ENCODE measurements around the gene DCUN1D3. TPM values are rescaled to one million over a fixed set of nuclear protein-coding genes. Genes with fewer than 3 reads are reported as not detected.
"Not testable (repeated sequence)": the region's sequence is repeated elsewhere in the genome, so short reads cannot be mapped to it uniquely, and the experiment has no call there.

DCUN1D3 gene
- total RNA-seq, 2 experiments from 2014 or later: 4.2 to 5.1 TPM

- H3K27ac Mint-ChIP-seq; ATAC-seq; POLR2A ChIA-PET; H3K27me3 Mint-ChIP-seq; H3K9me3 Mint-ChIP-seq (ENCODE audit: low read depth); DNase-seq; intact Hi-C loops (cut with DNase I, micrococcal nuclease); H3K4me3 Mint-ChIP-seq: not testable (repeated sequence)
- Mint-ChIP-seq H3K36me3 (ENCODE audit: low read depth) (peaks cover 11% of the 10 kb centered on the region), H3K4me1 (peaks cover 17% of the 10 kb centered on the region)
- CTCF ChIA-PET: interaction anchor here (1.7 kb wide), 1 partner anchor 13 kb away, joined by 4 read pairs; no protein-coding TSS in a partner anchor
Observed at GRCh38 chr16:20864376-20864775, 35.8 kb downstream of the DCUN1D3 start.

- Mint-ChIP-seq H3K27ac (no peak overlapping the region), H3K36me3 (ENCODE audit: low read depth) (peaks cover 13% of the 10 kb centered on the region), H3K4me1 (peaks cover 17% of the 10 kb centered on the region), H3K27me3 (no peaks in the 10 kb centered on the region), H3K9me3 (ENCODE audit: low read depth) (no peaks in the 10 kb centered on the region), H3K4me3 (no peak overlapping the region)
- DNase-seq (no peak), ATAC-seq (no peak)
- ChIA-PET CTCF (interaction anchor here (1.0 kb wide), 1 partner anchor 12 kb away, joined by 4 read pairs; no protein-coding TSS in a partner anchor), POLR2A (no interaction called here)
- intact Hi-C loops (cut with DNase I, micrococcal nuclease): no loop called here
Observed at GRCh38 chr16:20862162-20862960, 37.8 kb downstream of the DCUN1D3 start.

- H3K9me3 Mint-ChIP-seq (ENCODE audit: low read depth); ATAC-seq; POLR2A ChIA-PET; CTCF ChIA-PET; H3K4me1 Mint-ChIP-seq; H3K27ac Mint-ChIP-seq; intact Hi-C loops (cut with DNase I, micrococcal nuclease); H3K27me3 Mint-ChIP-seq; H3K4me3 Mint-ChIP-seq; DNase-seq: not testable (repeated sequence)
- peaks cover 10% of the 10 kb centered on the region for H3K36me3 Mint-ChIP-seq (ENCODE audit: low read depth)
Observed at GRCh38 chr16:20860995-20861394, 39.2 kb downstream of the DCUN1D3 start.

GRCh38 chr16:20860361-20860760 is 39.8 kb downstream of the DCUN1D3 start:
- ChIA-PET CTCF (no interaction called here), POLR2A (no interaction called here)
- no peak overlapping the region for H3K4me3 Mint-ChIP-seq
- no peaks in the 10 kb centered on the region for H3K9me3 Mint-ChIP-seq (ENCODE audit: low read depth)
- no peak for DNase-seq
- peaks cover 2% of the 10 kb centered on the region for H3K4me1 Mint-ChIP-seq
- intact Hi-C loops (cut with DNase I, micrococcal nuclease): no loop called here
- H3K27me3 Mint-ChIP-seq: no peaks in the 10 kb centered on the region
- H3K27ac Mint-ChIP-seq: no peak overlapping the region
- no peak for ATAC-seq
- H3K36me3 Mint-ChIP-seq (ENCODE audit: low read depth): peaks cover 10% of the 10 kb centered on the region

- peaks cover 2% of the 10 kb centered on the region for H3K4me1 Mint-ChIP-seq
- ChIA-PET POLR2A (no interaction called here), CTCF (no interaction called here)
- no peaks in the 10 kb centered on the region for H3K27me3 Mint-ChIP-seq
- H3K4me3 Mint-ChIP-seq: no peak overlapping the region
- DNase-seq (no peak), ATAC-seq (no peak)
- H3K36me3 Mint-ChIP-seq (ENCODE audit: low read depth): peaks cover 14% of the 10 kb centered on the region
- no peak overlapping the region for H3K27ac Mint-ChIP-seq
- intact Hi-C loops (cut with DNase I, micrococcal nuclease): no loop called here
- H3K9me3 Mint-ChIP-seq (ENCODE audit: low read depth): no peaks in the 10 kb centered on the region
Observed at GRCh38 chr16:20859699-20860098, 40.5 kb downstream of the DCUN1D3 start.

GRCh38 chr16:20859229-20859628 is 40.9 kb downstream of the DCUN1D3 start:
- Mint-ChIP-seq H3K9me3 (ENCODE audit: low read depth) (no peaks in the 10 kb centered on the region), H3K36me3 (ENCODE audit: low read depth) (peaks cover 14% of the 10 kb centered on the region), H3K4me3 (no peak overlapping the region), H3K4me1 (no peaks in the 10 kb centered on the region), H3K27ac (no peak overlapping the region), H3K27me3 (no peaks in the 10 kb centered on the region)
- ChIA-PET POLR2A (no interaction called here), CTCF (no interaction called here)
- intact Hi-C loops (cut with DNase I, micrococcal nuclease): no loop called here
- ATAC-seq (no peak), DNase-seq (no peak)

GRCh38 chr16:20857281-20857680 is 42.9 kb downstream of the DCUN1D3 start:
- intact Hi-C loops (cut with DNase I, micrococcal nuclease): no loop called here
- Mint-ChIP-seq H3K27me3 (no peaks in the 10 kb centered on the region), H3K4me3 (no peak overlapping the region), H3K27ac (no peak overlapping the region), H3K36me3 (ENCODE audit: low read depth) (peaks cover 14% of the 10 kb centered on the region), H3K4me1 (no peaks in the 10 kb centered on the region), H3K9me3 (ENCODE audit: low read depth) (no peaks in the 10 kb centered on the region)
- ATAC-seq (no peak), DNase-seq (no peak)
- ChIA-PET POLR2A (no interaction called here), CTCF (no interaction called here)

GRCh38 chr16:20854963-20855362 is 45.2 kb downstream of the DCUN1D3 start:
- peaks cover 10% of the 10 kb centered on the region for H3K36me3 Mint-ChIP-seq (ENCODE audit: low read depth)
- CTCF ChIA-PET: interaction anchor here (0.8 to 1.3 kb wide), 4 partner anchors 11 to 54 kb away, joined by 3 to 4 read pairs (median 3); no protein-coding TSS in a partner anchor
- no peak overlapping the region for H3K4me3 Mint-ChIP-seq
- no peak for DNase-seq
- H3K27me3 Mint-ChIP-seq: no peaks in the 10 kb centered on the region
- POLR2A ChIA-PET: no interaction called here
- H3K9me3 Mint-ChIP-seq (ENCODE audit: low read depth): no peaks in the 10 kb centered on the region
- no peak for ATAC-seq
- intact Hi-C loops (cut with DNase I, micrococcal nuclease): loop anchor here in 1 of 2 experiments (5.0 kb wide), 1 partner anchor 147 kb away; no protein-coding TSS in a partner anchor
- H3K4me1 Mint-ChIP-seq: peaks cover 5% of the 10 kb centered on the region
- H3K27ac Mint-ChIP-seq: no peak overlapping the region

GRCh38 chr16:20853981-20854620 is 46.1 kb downstream of the DCUN1D3 start:
- Mint-ChIP-seq H3K4me1 (peaks cover 5% of the 10 kb centered on the region), H3K9me3 (ENCODE audit: low read depth) (no peaks in the 10 kb centered on the region), H3K27ac (no peak overlapping the region), H3K36me3 (ENCODE audit: low read depth) (peaks cover 6% of the 10 kb centered on the region), H3K27me3 (no peaks in the 10 kb centered on the region), H3K4me3 (no peak overlapping the region)
- ATAC-seq: no peak
- DNase-seq: no peak
- POLR2A ChIA-PET: no interaction called here
- intact Hi-C loops (cut with DNase I, micrococcal nuclease): loop anchor here in 1 of 2 experiments (5.0 kb wide), 1 partner anchor 148 kb away; no protein-coding TSS in a partner anchor
- CTCF ChIA-PET: interaction anchor here (0.5 to 1.3 kb wide), 4 partner anchors 21 to 194 kb away, joined by 3 to 4 read pairs (median 4); no protein-coding TSS in a partner anchor

- H3K9me3 Mint-ChIP-seq (ENCODE audit: low read depth): no peaks in the 10 kb centered on the region
- ATAC-seq: no peak
- no peak overlapping the region for H3K4me3 Mint-ChIP-seq
- no peak overlapping the region for H3K27ac Mint-ChIP-seq
- peaks cover 5% of the 10 kb centered on the region for H3K4me1 Mint-ChIP-seq
- ChIA-PET CTCF (interaction anchor here (1.0 kb wide), 1 partner anchor 46 kb away, joined by 3 read pairs; no protein-coding TSS in a partner anchor), POLR2A (no interaction called here)
- no peaks in the 10 kb centered on the region for H3K27me3 Mint-ChIP-seq
- no peak for DNase-seq
- H3K36me3 Mint-ChIP-seq (ENCODE audit: low read depth): peaks cover 4% of the 10 kb centered on the region
- intact Hi-C loops (cut with DNase I, micrococcal nuclease): loop anchor here in 1 of 2 experiments (5.0 kb wide), 1 partner anchor 149 kb away; no protein-coding TSS in a partner anchor
Observed at GRCh38 chr16:20853143-20853542, 47.0 kb downstream of the DCUN1D3 start.

- ChIA-PET CTCF (interaction anchor here (0.6 to 4.1 kb wide), 7 partner anchors 12 to 426 kb away, joined by 3 to 16 read pairs (median 4); no protein-coding TSS in a partner anchor), POLR2A (no interaction called here)
- H3K4me1 Mint-ChIP-seq: peaks cover 5% of the 10 kb centered on the region
- peaks cover 4% of the 10 kb centered on the region for H3K36me3 Mint-ChIP-seq (ENCODE audit: low read depth)
- no peak for DNase-seq
- intact Hi-C loops (cut with DNase I, micrococcal nuclease): loop anchor here (2.0 to 5.0 kb wide), 2 partner anchors 49 to 151 kb away; partner anchors contain the start of genes DCUN1D3 (in 1 of the 2) and LYRM1 (in 1 of the 2)
- H3K4me3 Mint-ChIP-seq: no peak overlapping the region
- ATAC-seq: no peak
- no peaks in the 10 kb centered on the region for H3K9me3 Mint-ChIP-seq (ENCODE audit: low read depth)
- no peaks in the 10 kb centered on the region for H3K27me3 Mint-ChIP-seq
- H3K27ac Mint-ChIP-seq: no peak overlapping the region
Observed at GRCh38 chr16:20851601-20852000, 48.6 kb downstream of the DCUN1D3 start.

Measured in activated CD4-positive, alpha-beta T cell treated with anti-CD3 and anti-CD28 coated beads for 36 hours (primary cell).